BLaER1 treated with 17β-estradiol and CSF1 and Interleukin-3, amounts not matched to agents 10 nM and 100 nM (cell line): ENCODE results near the gene FILIP1L.

ENCODE experiments used
- H3K27ac ChIP-seq, 11 experiments: shearing (Covaris generic); formaldehyde crosslinking; 2 replicates each; pipeline ENCODE4 v1.8.1; 2022
- H3K27me3 ChIP-seq, 11 experiments: shearing (Covaris generic); formaldehyde crosslinking; 2 replicates each; pipeline ENCODE4 v1.8.1; 2022
- H3K36me3 ChIP-seq, 11 experiments: shearing (Covaris generic); formaldehyde crosslinking; 2 replicates each; pipeline ENCODE4 v1.8.1; 2022
- H3K4me1 ChIP-seq, 10 experiments: shearing (Covaris generic); formaldehyde crosslinking; 2 replicates each; pipeline ENCODE4 v1.8.1; 2022
- H3K4me2 ChIP-seq, 11 experiments: shearing (Covaris generic); formaldehyde crosslinking; 2 replicates each; pipeline ENCODE4 v1.8.1; 2022
- H3K4me3 ChIP-seq, 10 experiments: shearing (Covaris generic); formaldehyde crosslinking; 2 replicates each; pipeline ENCODE4 v1.8.1; 2022
- H3K9ac ChIP-seq, 11 experiments: shearing (Covaris generic); formaldehyde crosslinking; 2 replicates each; pipeline ENCODE4 v1.8.1; 2022
- H3K9me3 ChIP-seq, 11 experiments: shearing (Covaris generic); formaldehyde crosslinking; replicated peaks in 1 of 11; 2 replicates each; pipeline ENCODE4 v1.8.1; 2022
- H4K20me1 ChIP-seq, 11 experiments: shearing (Covaris generic); formaldehyde crosslinking; 2 replicates each; pipeline ENCODE4 v1.8.1; 2022
- Cebpa-rat ChIP-seq, 11 experiments: shearing (Covaris generic); IDR thresholded peaks; 2 replicates each; pipeline ENCODE4 v1.8.1; 2022

FILIP1L gene

DNA sequence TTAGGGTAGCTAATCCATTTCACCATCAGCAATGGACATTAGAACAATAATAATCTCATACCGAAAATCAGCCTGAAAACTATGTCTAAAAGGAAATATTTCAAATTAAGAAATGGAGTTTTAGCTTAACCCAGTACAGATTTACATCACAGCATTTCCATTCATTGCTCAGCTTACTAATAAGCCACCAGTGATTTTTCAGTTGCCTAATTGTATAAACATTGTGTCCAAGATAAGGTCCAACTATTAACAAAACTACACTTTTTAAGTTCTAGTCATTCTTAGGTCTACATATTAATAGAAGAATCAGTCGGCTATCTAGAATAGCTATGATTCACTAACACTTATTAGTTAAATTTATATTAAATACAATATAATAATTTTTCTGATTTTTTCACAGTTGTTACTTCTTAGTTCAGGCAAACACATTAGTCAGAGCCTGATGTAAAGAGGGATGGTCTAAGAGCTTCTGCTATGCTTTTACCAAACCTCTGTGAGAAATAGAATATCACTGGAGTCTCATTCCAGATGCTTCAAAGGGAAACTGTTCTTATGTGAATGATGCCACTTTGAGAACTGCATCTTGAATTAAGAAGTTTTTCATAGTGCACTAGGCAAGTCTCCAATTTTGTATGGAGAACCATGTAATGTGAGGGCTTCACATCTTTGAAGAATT lies 222.6 kb downstream of the FILIP1L start:
- Histone ChIP-seq H3K4me2 (no peak overlapping the region), H3K36me3 (0 out of 22 replicates have a peak, but pooled peaks cover 0 to 4% (median 0%) of the 10 kb centered on the region in 11 experiments), H3K27ac (no peak overlapping the region), H4K20me1 (peaks cover 0 to 31% (median 0%) of the 10 kb centered on the region in 11 experiments; a peak in 3 of 22 replicates), H3K4me3 (no peak overlapping the region), H3K4me1 (peaks cover 19 to 31% (median 21%) of the 10 kb centered on the region in 10 experiments), H3K9me3 (no peaks in the 10 kb centered on the region), H3K9ac (no peak overlapping the region), H3K27me3 (no peaks in the 10 kb centered on the region)
- TF ChIP-seq Cebpa-rat (IDR thresholded peaks at IDR 0.05): no peak

DNA sequence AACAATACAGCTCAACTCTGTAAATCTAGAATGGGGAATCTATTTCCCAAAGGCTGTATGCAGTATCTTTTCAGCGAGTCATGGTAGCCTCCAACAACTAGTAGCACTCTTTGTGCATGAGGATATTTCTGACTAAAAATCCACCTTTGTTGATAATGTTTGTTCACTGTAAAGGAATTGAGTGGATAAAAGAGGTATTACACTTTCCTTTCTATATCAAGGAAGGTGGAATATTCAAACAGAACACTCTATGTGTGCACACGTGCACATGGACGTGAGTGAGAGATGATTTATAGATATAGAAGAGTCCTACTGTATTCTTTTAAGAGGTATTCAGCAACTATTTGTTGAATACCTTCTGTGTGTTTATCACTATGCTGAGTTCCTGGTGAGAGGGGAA lies 228.4 kb downstream of the FILIP1L start:
- Histone ChIP-seq H3K9me3 (no peaks in the 10 kb centered on the region), H3K27ac (no peak overlapping the region), H3K27me3 (no peaks in the 10 kb centered on the region), H3K4me2 (no peak overlapping the region), H4K20me1 (peaks cover 0 to 56% (median 4%) of the 10 kb centered on the region in 11 experiments; a peak in 7 of 22 replicates), H3K4me3 (no peak overlapping the region), H3K4me1 (no peaks in the 10 kb centered on the region), H3K9ac (no peak overlapping the region), H3K36me3 (0 out of 22 replicates have a peak, but pooled peaks cover 0 to 4% (median 0%) of the 10 kb centered on the region in 11 experiments)
- TF ChIP-seq Cebpa-rat (IDR thresholded peaks at IDR 0.05): no peak

DNA sequence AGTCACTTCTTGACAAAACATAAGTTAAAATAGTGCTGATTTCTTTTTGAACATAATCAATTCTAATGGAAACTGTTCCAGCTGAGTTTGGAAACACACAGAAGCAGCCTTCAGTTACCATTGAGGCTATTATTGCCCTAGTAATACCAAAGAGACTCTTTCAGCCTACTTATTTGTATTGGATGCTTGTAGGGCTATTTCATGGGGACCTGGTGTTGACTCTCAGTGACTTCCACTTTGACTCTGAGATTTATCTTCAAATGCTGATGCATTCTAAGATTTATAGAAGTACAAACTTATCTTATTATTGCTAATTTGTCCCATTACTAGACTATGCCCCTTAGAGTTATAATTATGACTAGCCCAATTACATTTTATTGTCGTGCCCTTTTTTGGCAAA lies 229.2 kb downstream of the FILIP1L start:
- H3K27me3 ChIP-seq: no peaks in the 10 kb centered on the region
- H3K4me2 ChIP-seq: no peak overlapping the region
- no peak overlapping the region for H3K9ac ChIP-seq
- H3K36me3 ChIP-seq: peaks cover 0 to 4% (median 0%) of the 10 kb centered on the region in 11 experiments; a peak in 1 of 22 replicates
- no peaks in the 10 kb centered on the region for H3K9me3 ChIP-seq
- H4K20me1 ChIP-seq: peaks cover 0 to 59% (median 11%) of the 10 kb centered on the region in 11 experiments; a peak in 9 of 22 replicates
- TF ChIP-seq Cebpa-rat (IDR thresholded peaks at IDR 0.05): no peak
- H3K27ac ChIP-seq: no peak overlapping the region
- no peak overlapping the region for H3K4me3 ChIP-seq
- no peaks in the 10 kb centered on the region for H3K4me1 ChIP-seq

DNA sequence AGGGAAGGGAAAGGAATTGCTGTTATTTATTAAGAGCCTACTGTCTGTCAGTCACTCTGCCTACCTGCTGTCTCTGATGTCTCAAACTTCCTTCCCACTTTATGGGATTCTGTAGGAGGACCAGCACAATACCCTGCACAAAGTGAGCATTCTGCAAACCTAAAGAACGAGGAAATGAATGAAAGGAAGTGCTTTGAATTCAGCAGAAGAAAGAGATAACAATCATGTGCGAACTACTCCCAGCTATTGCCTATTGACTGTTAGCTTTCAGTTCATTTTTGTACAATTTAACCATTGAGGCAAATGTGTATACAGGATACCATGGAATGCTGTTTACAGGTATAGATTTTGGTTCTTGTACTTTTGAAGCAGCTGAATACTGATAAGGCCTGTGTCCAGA lies 229.8 kb downstream of the FILIP1L start:
- no peak overlapping the region for H3K9ac ChIP-seq
- no peak overlapping the region for H3K27ac ChIP-seq

DNA sequence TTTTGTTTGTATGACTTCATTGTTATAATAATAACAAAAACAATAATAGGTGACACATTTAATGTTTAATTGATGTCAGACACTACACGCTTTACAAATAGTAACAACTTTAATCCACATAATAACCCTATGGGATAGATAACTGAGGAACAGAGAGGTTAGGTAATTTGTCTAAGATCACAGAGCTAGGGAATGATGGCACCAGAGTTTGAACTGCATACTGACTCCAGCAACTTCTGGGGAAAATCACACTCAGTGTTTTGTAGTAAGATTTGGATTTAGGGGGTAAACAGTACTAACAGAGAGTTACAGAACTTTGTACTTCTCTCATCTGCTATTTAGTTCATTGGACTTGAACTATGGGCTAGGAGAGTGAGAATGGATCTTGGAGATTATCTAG lies 230.6 kb downstream of the FILIP1L start:
- no peaks in the 10 kb centered on the region for H3K4me1 ChIP-seq
- no peaks in the 10 kb centered on the region for H3K9me3 ChIP-seq
- no peak overlapping the region for H3K27ac ChIP-seq
- no peak overlapping the region for H3K9ac ChIP-seq
- H3K36me3 ChIP-seq: peaks cover 0 to 7% (median 0%) of the 10 kb centered on the region in 11 experiments; a peak in 2 of 22 replicates
- H3K4me3 ChIP-seq: no peak overlapping the region
- H4K20me1 ChIP-seq: peaks cover 0 to 73% (median 21%) of the 10 kb centered on the region in 11 experiments; a peak in 10 of 22 replicates
- no peak overlapping the region for H3K4me2 ChIP-seq
- no peak for TF ChIP-seq Cebpa-rat (IDR thresholded peaks at IDR 0.05)
- no peaks in the 10 kb centered on the region for H3K27me3 ChIP-seq

More for the DNA sequence above, 229.8 kb downstream of the FILIP1L start:
- H3K4me1 ChIP-seq: no peaks in the 10 kb centered on the region
- TF ChIP-seq Cebpa-rat (IDR thresholded peaks at IDR 0.05): no peak
- peaks cover 0 to 7% (median 0%) of the 10 kb centered on the region in 11 experiments; a peak in 2 of 22 replicates for H3K36me3 ChIP-seq
- H3K9me3 ChIP-seq: no peaks in the 10 kb centered on the region
- H4K20me1 ChIP-seq: peaks cover 0 to 65% (median 17%) of the 10 kb centered on the region in 11 experiments; a peak in 9 of 22 replicates
- H3K4me2 ChIP-seq: no peak overlapping the region
- no peaks in the 10 kb centered on the region for H3K27me3 ChIP-seq
- H3K4me3 ChIP-seq: no peak overlapping the region

DNA sequence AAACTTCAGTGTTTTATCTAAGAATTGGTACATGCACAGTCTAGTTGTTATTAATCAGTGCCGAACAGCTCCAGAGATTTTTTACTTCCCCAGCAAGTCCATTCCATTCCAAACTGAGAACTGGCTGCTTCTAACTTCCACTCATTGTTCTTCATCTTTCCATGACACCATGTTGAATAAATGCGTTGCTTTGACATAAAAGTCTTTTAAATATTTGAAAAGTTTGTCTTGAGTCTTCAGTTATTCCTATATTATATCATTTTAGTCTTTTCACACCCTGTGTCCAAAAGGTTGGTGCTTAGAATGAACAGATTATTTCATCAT lies 231.2 kb downstream of the FILIP1L start:
- peaks cover 0 to 4% (median 0%) of the 10 kb centered on the region in 11 experiments; a peak in 5 of 22 replicates for H3K27me3 ChIP-seq
- no peaks in the 10 kb centered on the region for H3K4me1 ChIP-seq
- no peak overlapping the region for H3K4me2 ChIP-seq

DNA sequence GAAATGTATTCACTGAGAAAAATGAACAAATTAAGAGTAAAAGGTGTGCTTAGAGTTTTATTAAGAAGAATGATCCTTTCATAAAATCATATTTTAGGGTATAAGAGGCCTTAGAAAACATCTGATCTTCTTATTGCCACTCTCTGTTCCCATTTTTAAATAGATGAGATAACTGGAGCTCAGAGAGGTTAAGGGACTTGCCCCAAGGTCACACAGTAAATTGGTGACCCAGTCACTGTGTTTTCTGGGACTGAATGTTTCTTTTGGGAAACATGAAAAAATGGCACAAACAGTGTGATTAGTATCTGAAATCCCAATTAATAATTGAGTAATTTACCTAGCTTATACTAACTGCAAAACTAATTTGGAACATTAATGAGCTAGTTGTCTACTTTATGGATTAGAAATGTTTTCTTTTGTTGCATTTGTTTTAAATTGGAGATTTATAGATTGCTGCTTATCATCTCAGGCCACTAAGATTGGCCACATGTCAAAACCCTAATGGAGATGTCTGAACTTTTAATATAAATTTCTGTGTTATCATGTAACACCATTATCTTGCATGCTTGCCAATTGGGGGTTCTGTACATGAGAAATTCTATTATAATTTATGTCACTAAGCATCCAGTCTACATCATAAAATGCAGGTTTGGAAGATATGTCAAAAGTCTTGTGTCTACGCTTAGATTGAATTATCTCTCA lies 231.7 kb downstream of the FILIP1L start:
- peaks cover 0 to 76% (median 32%) of the 10 kb centered on the region in 11 experiments; a peak in 11 of 22 replicates for H4K20me1 ChIP-seq
- H3K27me3 ChIP-seq: peaks cover 0 to 8% (median 5%) of the 10 kb centered on the region in 11 experiments; a peak in 14 of 22 replicates
- no peak overlapping the region for H3K4me2 ChIP-seq
- no peak overlapping the region for H3K4me3 ChIP-seq
- H3K4me1 ChIP-seq: no peaks in the 10 kb centered on the region
- H3K9ac ChIP-seq: no peak overlapping the region
- no peak overlapping the region for H3K27ac ChIP-seq
- H3K36me3 ChIP-seq: peaks cover 0 to 7% (median 0%) of the 10 kb centered on the region in 11 experiments; a peak in 2 of 22 replicates
- no peak for TF ChIP-seq Cebpa-rat (IDR thresholded peaks at IDR 0.05)
- H3K9me3 ChIP-seq: no peaks in the 10 kb centered on the region

More for the DNA sequence above, 231.2 kb downstream of the FILIP1L start:
- peaks cover 0 to 7% (median 0%) of the 10 kb centered on the region in 11 experiments; a peak in 2 of 22 replicates for H3K36me3 ChIP-seq
- H3K27ac ChIP-seq: no peak overlapping the region
- H3K9ac ChIP-seq: no peak overlapping the region
- no peaks in the 10 kb centered on the region for H3K9me3 ChIP-seq
- H4K20me1 ChIP-seq: peaks cover 0 to 76% (median 27%) of the 10 kb centered on the region in 11 experiments; a peak in 11 of 22 replicates
- H3K4me3 ChIP-seq: no peak overlapping the region
- no peak for TF ChIP-seq Cebpa-rat (IDR thresholded peaks at IDR 0.05)

DNA sequence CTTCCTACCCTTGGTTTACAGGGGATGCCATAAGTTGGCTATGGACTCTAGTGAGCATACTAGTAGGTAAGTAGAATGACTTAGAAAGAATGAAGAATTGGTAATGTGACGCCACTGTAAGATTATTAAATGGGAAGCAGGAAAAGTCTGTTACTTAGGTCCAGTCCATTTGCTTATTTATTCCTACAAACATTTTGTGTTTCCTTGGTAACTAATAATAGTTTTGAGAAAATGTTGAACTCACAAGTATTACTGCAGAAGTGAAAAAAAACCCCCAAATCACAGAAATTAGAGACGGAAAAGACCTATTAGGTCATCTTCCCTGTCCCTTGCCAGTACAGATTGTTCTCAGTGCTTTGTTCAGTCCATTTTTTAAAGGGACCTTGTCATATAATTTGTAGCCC lies 233.2 kb downstream of the FILIP1L start:
- peaks cover 0 to 8% (median 5%) of the 10 kb centered on the region in 10 experiments; a peak in 14 of 20 replicates for H3K4me1 ChIP-seq
- peaks cover 0 to 88% (median 47%) of the 10 kb centered on the region in 11 experiments; a peak in 15 of 22 replicates for H4K20me1 ChIP-seq
- H3K27me3 ChIP-seq: peaks cover 2 to 23% (median 20%) of the 10 kb centered on the region in 11 experiments; a peak in 21 of 22 replicates

DNA sequence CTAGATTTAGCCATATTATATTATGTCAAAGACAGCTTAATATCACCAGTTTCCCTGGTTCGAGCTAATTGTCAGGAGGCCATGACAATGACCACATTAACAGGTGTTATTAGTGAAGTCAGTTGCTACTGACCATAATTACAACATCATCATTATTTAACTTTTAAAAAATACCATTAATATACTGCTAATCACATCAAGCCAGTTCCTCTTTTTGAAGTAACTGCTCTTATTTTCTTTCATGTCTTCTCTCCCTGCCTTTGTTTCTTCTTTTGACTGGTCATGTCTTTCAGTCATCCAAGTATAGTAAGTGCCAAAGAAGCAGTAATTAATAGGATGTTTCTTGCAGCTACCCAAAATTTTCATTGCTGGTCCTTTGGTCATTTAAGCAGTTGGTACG lies 235.0 kb downstream of the FILIP1L start:
- H4K20me1 ChIP-seq: peaks cover 0 to 98% (median 65%) of the 10 kb centered on the region in 11 experiments; a peak in 17 of 22 replicates
- no peak overlapping the region for H3K9ac ChIP-seq
- H3K27ac ChIP-seq: no peak overlapping the region
- TF ChIP-seq Cebpa-rat (IDR thresholded peaks at IDR 0.05): no peak
- H3K9me3 ChIP-seq: no peaks in the 10 kb centered on the region
- peaks cover 20 to 41% (median 38%) of the 10 kb centered on the region in 11 experiments for H3K27me3 ChIP-seq
- H3K4me2 ChIP-seq: no peak overlapping the region
- peaks cover 0 to 21% (median 13%) of the 10 kb centered on the region in 10 experiments; a peak in 15 of 20 replicates for H3K4me1 ChIP-seq
- H3K36me3 ChIP-seq: peaks cover 0 to 7% (median 0%) of the 10 kb centered on the region in 11 experiments; a peak in 2 of 22 replicates
- H3K4me3 ChIP-seq: no peak overlapping the region

More for the DNA sequence above, 233.2 kb downstream of the FILIP1L start:
- Histone ChIP-seq H3K4me3 (no peak overlapping the region), H3K36me3 (peaks cover 0 to 7% (median 0%) of the 10 kb centered on the region in 11 experiments; a peak in 2 of 22 replicates), H3K9ac (no peak overlapping the region), H3K4me2 (no peak overlapping the region), H3K27ac (no peak overlapping the region), H3K9me3 (no peaks in the 10 kb centered on the region)
- no peak for TF ChIP-seq Cebpa-rat (IDR thresholded peaks at IDR 0.05)
